HEK293 (cell line): ENCODE measurements around the gene DENND2C.

Experiments
- CTCF ChIA-PET: fragments of 350-600 bp; formaldehyde crosslinking; extraction: SDS; loops from one replicate; lab custom pipeline; 2021; ENCODE audit warnings: antibody characterized with exemption; lab: Yijun Ruan, JAX
- POLR2A ChIA-PET: fragments of 300-600 bp; formaldehyde crosslinking; extraction: SDS; loops from one replicate; lab custom pipeline; 2020; ENCODE audit warnings: antibody characterized with exemption, inconsistent platforms; lab: Yijun Ruan, JAX
- H3K27ac ChIP-seq: fragments of 200-500 bp; sonication (Bioruptor generic); 2 replicates; pipeline ENCODE4 v1.5.1; 2014; ENCODE audit warnings: low read depth, low read length, control low read depth, inconsistent platforms; ENCODE audit errors: extremely low read depth
- H3K36me3 ChIP-seq, 2 experiments: fragments of 200-500 bp in 1 of 2; sonication (Bioruptor generic) in 1 of 2; 1 replicate in 1 of 2; 2 replicates in 1 of 2; pipeline ENCODE4 v1.5.1; 2014 to 2017; ENCODE audit warnings: inconsistent platforms in 2 of 2, low read length in 2 of 2; ENCODE audit not compliant: control insufficient read depth in 2 of 2, insufficient read depth in 1 of 2
- H3K4me1 ChIP-seq: fragments of 200-500 bp; sonication (Bioruptor generic); 2 replicates; pipeline ENCODE4 v1.5.1; 2014; ENCODE audit warnings: mild to moderate bottlenecking, low read length, inconsistent platforms; ENCODE audit not compliant: control insufficient read depth, insufficient read depth
- H3K4me3 ChIP-seq: 2 replicates; pipeline ENCODE4 v1.5.1; 2011; ENCODE audit warnings: low read depth, mild to moderate bottlenecking, control low read depth, low read length, moderate library complexity
- H3K9me3 ChIP-seq: fragments of 200-500 bp; sonication (Bioruptor generic); 2 replicates; pipeline ENCODE4 v1.5.1; 2014; ENCODE audit warnings: low read depth, low read length, inconsistent platforms; ENCODE audit not compliant: control insufficient read depth, insufficient read depth
- WT1 ChIP-seq: fragments of 450-650 bp; formaldehyde crosslinking; IDR thresholded peaks from 2 replicates; pipeline ENCODE4 v1.5.1; 2016; ENCODE audit warnings: missing biosample characterization, missing genetic modification characterization
- ZBTB21 ChIP-seq: fragments of 450-650 bp; formaldehyde crosslinking; IDR thresholded peaks from 2 replicates; pipeline ENCODE4 v1.5.1; 2017; ENCODE audit warnings: missing biosample characterization, missing genetic modification characterization
- ZNF140 ChIP-seq: fragments of 450-650 bp; formaldehyde crosslinking; IDR thresholded peaks from 2 replicates; pipeline ENCODE4 v1.5.1; 2016; ENCODE audit warnings: missing biosample characterization, missing genetic modification characterization
- ZNF292 ChIP-seq: fragments of 450-650 bp; formaldehyde crosslinking; IDR thresholded peaks from 2 replicates; pipeline ENCODE4 v1.5.1; 2016; ENCODE audit warnings: low read depth, missing biosample characterization, missing genetic modification characterization, borderline replicate concordance
- ZNF354C ChIP-seq: fragments of 450-650 bp; formaldehyde crosslinking; IDR thresholded peaks from 2 replicates; pipeline ENCODE4 v1.5.1; 2016; ENCODE audit warnings: missing biosample characterization, missing genetic modification characterization, low read depth, borderline replicate concordance
- ZNF707 ChIP-seq: fragments of 450-650 bp; formaldehyde crosslinking; IDR thresholded peaks from 2 replicates; pipeline ENCODE4 v1.5.1; 2016; ENCODE audit warnings: missing biosample characterization, missing genetic modification characterization
- ZSCAN23 ChIP-seq: fragments of 450-650 bp; formaldehyde crosslinking; IDR thresholded peaks from 2 replicates; pipeline ENCODE4 v1.5.1; 2016; ENCODE audit warnings: missing biosample characterization, missing genetic modification characterization
- TF ChIP-seq, protein P1 (sequence below): fragments of 450-650 bp; formaldehyde crosslinking; IDR thresholded peaks from 2 replicates; pipeline ENCODE4 v1.5.1; 2016; ENCODE audit warnings: missing biosample characterization, missing genetic modification characterization
- TF ChIP-seq, protein P2 (sequence below): fragments of 450-650 bp; formaldehyde crosslinking; IDR thresholded peaks from 2 replicates; pipeline ENCODE4 v1.5.1; 2016; ENCODE audit warnings: missing biosample characterization, missing genetic modification characterization, borderline replicate concordance
- TF ChIP-seq, protein P3 (sequence below): fragments of 450-650 bp; formaldehyde crosslinking; IDR thresholded peaks from 2 replicates; pipeline ENCODE4 v1.5.1; 2016; ENCODE audit warnings: missing biosample characterization, missing genetic modification characterization
- TF ChIP-seq, protein P4 (sequence below): fragments of 450-650 bp; formaldehyde crosslinking; IDR thresholded peaks from 2 replicates; pipeline ENCODE4 v1.5.1; 2016; ENCODE audit warnings: missing biosample characterization, missing genetic modification characterization, borderline replicate concordance

DENND2C gene

DNA sequence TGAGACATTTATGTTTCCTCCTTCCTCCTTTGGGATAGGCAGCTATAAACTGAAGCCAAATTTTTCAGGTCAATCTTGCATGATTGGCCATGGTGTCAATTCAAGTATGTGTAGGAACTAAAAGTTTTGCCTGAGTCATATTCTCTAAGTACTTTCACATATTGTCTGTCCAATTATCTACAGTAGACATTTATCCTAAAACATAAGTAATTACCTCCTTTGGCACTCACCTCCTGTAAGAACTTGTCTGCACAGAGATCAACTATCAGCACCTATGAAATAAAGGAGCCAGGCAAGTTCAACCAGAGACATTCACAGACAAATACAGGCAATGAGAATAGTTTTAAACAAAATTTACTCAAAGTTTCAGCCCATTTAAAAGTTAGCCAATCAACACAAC is 74.2 kb downstream of the DENND2C start:
- Histone ChIP-seq H3K27ac (no peak overlapping the region), H3K4me3 (no peak overlapping the region), H3K36me3 (peaks cover 20 to 51% of the 10 kb centered on the region in 2 experiments), H3K9me3 (no peaks in the 10 kb centered on the region), H3K4me1 (no peaks in the 10 kb centered on the region)
- CTCF ChIA-PET = interaction anchor here (0.9 kb wide), 1 partner anchor 10 kb away, joined by 3 read pairs; no protein-coding TSS in a partner anchor
- POLR2A ChIA-PET = no interaction called here
- TF ChIP-seq, protein P1, sequence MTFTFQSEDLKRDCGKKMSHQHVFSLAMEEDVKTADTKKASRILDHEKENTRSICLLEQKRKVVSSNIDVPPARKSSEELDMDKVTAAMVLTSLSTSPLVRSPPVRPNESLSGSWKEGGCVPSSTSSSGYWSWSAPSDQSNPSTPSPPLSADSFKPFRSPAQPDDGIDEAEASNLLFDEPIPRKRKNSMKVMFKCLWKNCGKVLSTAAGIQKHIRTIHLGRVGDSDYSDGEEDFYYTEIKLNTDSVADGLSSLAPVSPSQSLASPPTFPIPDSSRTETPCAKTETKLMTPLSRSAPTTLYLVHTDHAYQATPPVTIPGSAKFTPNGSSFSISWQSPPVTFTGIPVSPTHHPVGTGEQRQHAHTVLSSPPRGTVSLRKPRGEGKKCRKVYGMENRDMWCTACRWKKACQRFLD (tag by site-specific recombination) = no peak
- TF ChIP-seq WT1 (no peak), ZNF707 (tag by site-specific recombination) (no peak), ZNF354C (tag by site-specific recombination) (no peak), ZSCAN23 (no peak), ZBTB21 (no peak)
- TF ChIP-seq, protein P2, sequence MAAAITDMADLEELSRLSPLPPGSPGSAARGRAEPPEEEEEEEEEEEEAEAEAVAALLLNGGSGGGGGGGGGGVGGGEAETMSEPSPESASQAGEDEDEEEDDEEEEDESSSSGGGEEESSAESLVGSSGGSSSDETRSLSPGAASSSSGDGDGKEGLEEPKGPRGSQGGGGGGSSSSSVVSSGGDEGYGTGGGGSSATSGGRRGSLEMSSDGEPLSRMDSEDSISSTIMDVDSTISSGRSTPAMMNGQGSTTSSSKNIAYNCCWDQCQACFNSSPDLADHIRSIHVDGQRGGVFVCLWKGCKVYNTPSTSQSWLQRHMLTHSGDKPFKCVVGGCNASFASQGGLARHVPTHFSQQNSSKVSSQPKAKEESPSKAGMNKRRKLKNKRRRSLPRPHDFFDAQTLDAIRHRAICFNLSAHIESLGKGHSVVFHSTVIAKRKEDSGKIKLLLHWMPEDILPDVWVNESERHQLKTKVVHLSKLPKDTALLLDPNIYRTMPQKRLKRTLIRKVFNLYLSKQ (tag by site-specific recombination) = no peak
- TF ChIP-seq, all 188 proteins: peak for 0

DNA sequence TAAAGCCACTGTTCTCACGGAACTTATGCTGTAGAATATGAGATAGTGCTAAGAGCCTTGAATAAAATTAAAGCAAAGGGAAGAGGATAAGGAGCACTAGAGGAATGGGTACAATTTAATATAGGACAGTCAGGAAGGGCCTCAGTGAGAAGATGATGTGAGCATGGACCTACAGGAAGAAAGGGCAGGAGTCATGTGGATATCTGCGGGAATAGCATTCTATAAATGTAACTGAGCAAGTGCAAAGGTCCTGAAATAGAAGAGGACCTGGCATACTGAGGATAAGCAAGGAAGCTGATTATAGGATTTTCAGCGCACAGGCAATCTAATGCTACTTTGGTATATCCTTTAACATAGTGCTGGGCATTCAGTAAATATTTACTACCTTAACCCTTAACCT is 75.8 kb downstream of the DENND2C start:
- H3K4me1 ChIP-seq = no peaks in the 10 kb centered on the region
- CTCF ChIA-PET = interaction anchor here (0.6 kb wide), 1 partner anchor 20 kb away, joined by 4 read pairs; no protein-coding TSS in a partner anchor
- no peaks in the 10 kb centered on the region for H3K9me3 ChIP-seq
- H3K27ac ChIP-seq = no peak overlapping the region
- no peak for TF ChIP-seq ZNF292 (tag by site-specific recombination)
- TF ChIP-seq, protein P3, sequence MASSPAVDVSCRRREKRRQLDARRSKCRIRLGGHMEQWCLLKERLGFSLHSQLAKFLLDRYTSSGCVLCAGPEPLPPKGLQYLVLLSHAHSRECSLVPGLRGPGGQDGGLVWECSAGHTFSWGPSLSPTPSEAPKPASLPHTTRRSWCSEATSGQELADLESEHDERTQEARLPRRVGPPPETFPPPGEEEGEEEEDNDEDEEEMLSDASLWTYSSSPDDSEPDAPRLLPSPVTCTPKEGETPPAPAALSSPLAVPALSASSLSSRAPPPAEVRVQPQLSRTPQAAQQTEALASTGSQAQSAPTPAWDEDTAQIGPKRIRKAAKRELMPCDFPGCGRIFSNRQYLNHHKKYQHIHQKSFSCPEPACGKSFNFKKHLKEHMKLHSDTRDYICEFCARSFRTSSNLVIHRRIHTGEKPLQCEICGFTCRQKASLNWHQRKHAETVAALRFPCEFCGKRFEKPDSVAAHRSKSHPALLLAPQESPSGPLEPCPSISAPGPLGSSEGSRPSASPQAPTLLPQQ (tag by site-specific recombination) = no peak
- TF ChIP-seq, all 188 proteins: peak for 0
- peaks cover 20 to 42% of the 10 kb centered on the region in 2 experiments for H3K36me3 ChIP-seq
- POLR2A ChIA-PET = no interaction called here
- H3K4me3 ChIP-seq = no peak overlapping the region

DNA sequence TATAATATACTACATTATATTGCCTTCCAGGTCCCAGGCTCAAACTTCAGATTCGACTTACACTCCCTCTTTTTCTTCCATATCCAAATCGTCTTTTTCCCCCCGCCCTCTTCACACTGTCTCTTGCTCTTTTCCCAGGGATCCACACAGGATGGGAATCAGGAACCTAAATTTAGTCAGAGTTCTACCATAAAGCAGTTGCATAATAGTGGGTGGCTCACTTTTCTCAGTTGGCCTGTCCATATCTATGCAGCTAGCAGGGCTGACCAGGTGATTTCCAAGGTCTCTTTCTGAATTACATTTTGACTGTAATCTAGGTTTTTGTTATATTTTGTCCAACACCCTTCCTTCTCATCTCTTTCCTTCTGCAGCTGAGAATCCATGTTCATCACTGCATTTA is 80.7 kb downstream of the DENND2C start:
- ChIA-PET POLR2A (no interaction called here), CTCF (no interaction called here)
- H3K4me3 ChIP-seq = no peak overlapping the region
- H3K4me1 ChIP-seq = no peaks in the 10 kb centered on the region
- TF ChIP-seq ZNF140 = no peak
- TF ChIP-seq, protein P4, sequence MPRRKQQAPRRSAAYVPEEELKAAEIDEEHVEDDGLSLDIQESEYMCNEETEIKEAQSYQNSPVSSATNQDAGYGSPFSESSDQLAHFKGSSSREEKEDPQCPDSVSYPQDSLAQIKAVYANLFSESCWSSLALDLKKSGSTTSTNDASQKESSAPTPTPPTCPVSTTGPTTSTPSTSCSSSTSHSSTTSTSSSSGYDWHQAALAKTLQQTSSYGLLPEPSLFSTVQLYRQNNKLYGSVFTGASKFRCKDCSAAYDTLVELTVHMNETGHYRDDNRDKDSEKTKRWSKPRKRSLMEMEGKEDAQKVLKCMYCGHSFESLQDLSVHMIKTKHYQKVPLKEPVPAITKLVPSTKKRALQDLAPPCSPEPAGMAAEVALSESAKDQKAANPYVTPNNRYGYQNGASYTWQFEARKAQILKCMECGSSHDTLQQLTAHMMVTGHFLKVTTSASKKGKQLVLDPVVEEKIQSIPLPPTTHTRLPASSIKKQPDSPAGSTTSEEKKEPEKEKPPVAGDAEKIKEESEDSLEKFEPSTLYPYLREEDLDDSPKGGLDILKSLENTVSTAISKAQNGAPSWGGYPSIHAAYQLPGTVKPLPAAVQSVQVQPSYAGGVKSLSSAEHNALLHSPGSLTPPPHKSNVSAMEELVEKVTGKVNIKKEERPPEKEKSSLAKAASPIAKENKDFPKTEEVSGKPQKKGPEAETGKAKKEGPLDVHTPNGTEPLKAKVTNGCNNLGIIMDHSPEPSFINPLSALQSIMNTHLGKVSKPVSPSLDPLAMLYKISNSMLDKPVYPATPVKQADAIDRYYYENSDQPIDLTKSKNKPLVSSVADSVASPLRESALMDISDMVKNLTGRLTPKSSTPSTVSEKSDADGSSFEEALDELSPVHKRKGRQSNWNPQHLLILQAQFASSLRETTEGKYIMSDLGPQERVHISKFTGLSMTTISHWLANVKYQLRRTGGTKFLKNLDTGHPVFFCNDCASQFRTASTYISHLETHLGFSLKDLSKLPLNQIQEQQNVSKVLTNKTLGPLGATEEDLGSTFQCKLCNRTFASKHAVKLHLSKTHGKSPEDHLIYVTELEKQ (tag by site-specific recombination) = no peak
- H3K36me3 ChIP-seq = peaks cover 15 to 35% of the 10 kb centered on the region in 2 experiments
- no peaks in the 10 kb centered on the region for H3K9me3 ChIP-seq
- H3K27ac ChIP-seq = no peak overlapping the region
